Mesothelial cell of epicardium (in vitro differentiated cells): ENCODE data around the gene BRSK2. TPM values are rescaled to one million over a fixed set of nuclear protein-coding genes. Genes with fewer than 3 reads are reported as not detected.

Experiments
- DNase-seq, 2 experiments: peaks; one replicate each; pipeline ENCODE4 v3.0.0; 2021; ENCODE audit warnings: low spot score in 2 of 2; ENCODE audit not compliant: unreplicated experiment in 2 of 2
- H3K27ac Mint-ChIP-seq: 2 replicates; pipeline ENCODE4 v1.8.0; 2021; ENCODE audit warnings: mixed read lengths
- H3K27me3 Mint-ChIP-seq: 2 replicates; pipeline ENCODE4 v1.8.0; 2021; ENCODE audit warnings: low read depth, mixed read lengths
- H3K36me3 Mint-ChIP-seq: 2 replicates; pipeline ENCODE4 v1.8.0; 2021; ENCODE audit warnings: mixed read lengths
- H3K4me1 Mint-ChIP-seq: 2 replicates; pipeline ENCODE4 v1.8.0; 2021; ENCODE audit warnings: mixed read lengths
- H3K4me3 Mint-ChIP-seq: 2 replicates; pipeline ENCODE4 v1.8.0; 2021; ENCODE audit warnings: mild to moderate bottlenecking, moderate library complexity, mixed read lengths
- H3K9me3 Mint-ChIP-seq: 2 replicates; pipeline ENCODE4 v1.8.0; 2021; ENCODE audit warnings: mixed read lengths
- CTCF ChIP-seq: fragments of 200-600 bp; sonication (generic); IDR thresholded peaks from one replicate; pipeline ENCODE4 v1.5.0; 2021; ENCODE audit warnings: antibody characterized with exemption; ENCODE audit not compliant: unreplicated experiment
- total RNA-seq: library from RNA; stranded (reverse); gene quantifications from 3 replicates; pipeline ENCODE4 v1.2.1, GENCODE V29; 2021

BRSK2 gene
- total RNA-seq, 1 donor from 2014 or later: 4.9 TPM

GRCh38 chr11:1456596-1457325 lies 67.0 kb downstream of the BRSK2 start:
- Mint-ChIP-seq H3K9me3 (no peaks in the 10 kb centered on the region), H3K27me3 (no peaks in the 10 kb centered on the region), H3K4me1 (peaks cover 6% of the 10 kb centered on the region)

GRCh38 chr11:1457326-1457680 lies 67.6 kb downstream of the BRSK2 start:
- Mint-ChIP-seq H3K27me3 (no peaks in the 10 kb centered on the region), H3K9me3 (no peaks in the 10 kb centered on the region), H3K4me3 (no peak overlapping the region), H3K36me3 (no peaks in the 10 kb centered on the region), H3K27ac (no peak overlapping the region), H3K4me1 (peaks cover 6% of the 10 kb centered on the region)
- no peak for DNase-seq
- no peak for TF ChIP-seq CTCF

More at GRCh38 chr11:1456596-1457325, 67.0 kb downstream of the BRSK2 start:
- no peak overlapping the region for H3K27ac Mint-ChIP-seq
- no peak overlapping the region for H3K4me3 Mint-ChIP-seq
- no peak for TF ChIP-seq CTCF
- no peak for DNase-seq
- H3K36me3 Mint-ChIP-seq: no peaks in the 10 kb centered on the region

GRCh38 chr11:1457856-1458255 lies 68.1 kb downstream of the BRSK2 start:
- H3K4me3 Mint-ChIP-seq: no peak overlapping the region
- TF ChIP-seq CTCF: no peak
- H3K9me3 Mint-ChIP-seq: no peaks in the 10 kb centered on the region
- H3K4me1 Mint-ChIP-seq: peaks cover 6% of the 10 kb centered on the region
- DNase-seq: no peak
- no peaks in the 10 kb centered on the region for H3K27me3 Mint-ChIP-seq
- H3K27ac Mint-ChIP-seq: no peak overlapping the region
- H3K36me3 Mint-ChIP-seq: no peaks in the 10 kb centered on the region

- H3K4me1 Mint-ChIP-seq: peaks cover 6% of the 10 kb centered on the region
- H3K27me3 Mint-ChIP-seq: no peaks in the 10 kb centered on the region
- H3K4me3 Mint-ChIP-seq: no peak overlapping the region
- no peaks in the 10 kb centered on the region for H3K9me3 Mint-ChIP-seq
- H3K36me3 Mint-ChIP-seq: no peaks in the 10 kb centered on the region
- TF ChIP-seq CTCF: no peak
- DNase-seq: peak; percentile 47 to 72
- peak overlapping the region; percentile 39 for H3K27ac Mint-ChIP-seq
Measured at GRCh38 chr11:1458340-1459218, 68.8 kb downstream of the BRSK2 start.

GRCh38 chr11:1459219-1459575 lies 69.5 kb downstream of the BRSK2 start:
- no peak for TF ChIP-seq CTCF
- Mint-ChIP-seq H3K27ac (peak overlapping the region; percentile 39), H3K27me3 (no peaks in the 10 kb centered on the region), H3K36me3 (no peaks in the 10 kb centered on the region), H3K4me3 (no peak overlapping the region), H3K4me1 (peaks cover 6% of the 10 kb centered on the region), H3K9me3 (no peaks in the 10 kb centered on the region)
- no peak for DNase-seq
